Neutrophil (primary cell): ENCODE measurements around the gene ENKD1.

ENCODE experiments used
- H3K27ac ChIP-seq: fragments of 200-600 bp; sonication (generic); 2 replicates; pipeline ENCODE4 v1.5.1; 2016; ENCODE audit warnings: mild to moderate bottlenecking, moderate library complexity
- H3K27me3 ChIP-seq: fragments of 200-600 bp; sonication (generic); 2 replicates; pipeline ENCODE4 v1.6.0; 2016; ENCODE audit warnings: mild to moderate bottlenecking
- H3K36me3 ChIP-seq: fragments of 200-600 bp; sonication (generic); 2 replicates; pipeline ENCODE4 v1.5.1; 2017
- H3K4me1 ChIP-seq, 2 experiments: fragments of 200-600 bp in 1 of 2; sonication (generic) in 1 of 2; 1 replicate in 1 of 2; 2 replicates in 1 of 2; pipeline versions ENCODE4 v1.5.1 to v1.6.1; 2013 to 2016; ENCODE audit warnings: low read depth in 1 of 2, low read length in 1 of 2, mild to moderate bottlenecking in 1 of 2, moderate library complexity in 1 of 2; ENCODE audit not compliant: control insufficient read depth in 1 of 2, insufficient read depth in 1 of 2
- H3K4me3 ChIP-seq, 2 experiments: fragments of 200-600 bp in 1 of 2; sonication (generic) in 1 of 2; 1 replicate in 1 of 2; 2 replicates in 1 of 2; pipeline ENCODE4 v1.5.1; 2013 to 2016; ENCODE audit warnings: low read depth in 1 of 2, low read length in 1 of 2, mild to moderate bottlenecking in 1 of 2, moderate library complexity in 1 of 2
- H3K9me3 ChIP-seq: fragments of 200-600 bp; sonication (generic); 2 replicates; pipeline ENCODE4 v1.5.1; 2016
- CTCF ChIP-seq: fragments of 200-600 bp; sonication (generic); IDR thresholded peaks from 2 replicates; pipeline ENCODE4 v1.5.1; 2016; ENCODE audit warnings: antibody characterized with exemption

Gene ENKD1

GRCh38 chr16:67653789-67654402, 12.7 kb downstream of the ENKD1 start:
- peaks cover 4% of the 10 kb centered on the region in 2 experiments for H3K4me1 ChIP-seq
- H3K4me3 ChIP-seq = no peak overlapping the region
- no peaks in the 10 kb centered on the region for H3K9me3 ChIP-seq
- H3K27ac ChIP-seq = no peak overlapping the region
- H3K36me3 ChIP-seq = peaks cover 17% of the 10 kb centered on the region
- no peak for TF ChIP-seq CTCF
- H3K27me3 ChIP-seq = no peaks in the 10 kb centered on the region

GRCh38 chr16:67653128-67653788, 13.3 kb downstream of the ENKD1 start:
- peaks cover 15% of the 10 kb centered on the region for H3K36me3 ChIP-seq
- no peak overlapping the region for H3K4me3 ChIP-seq
- no peaks in the 10 kb centered on the region for H3K27me3 ChIP-seq

GRCh38 chr16:67652578-67653127, 13.9 kb downstream of the ENKD1 start:
- no peaks in the 10 kb centered on the region for H3K27me3 ChIP-seq
- peaks cover 9% of the 10 kb centered on the region for H3K36me3 ChIP-seq
- no peaks in the 10 kb centered on the region for H3K4me1 ChIP-seq
- TF ChIP-seq CTCF = no peak
- H3K9me3 ChIP-seq = no peaks in the 10 kb centered on the region
- no peak overlapping the region for H3K4me3 ChIP-seq
- H3K27ac ChIP-seq = no peak overlapping the region

More at GRCh38 chr16:67653128-67653788, 13.3 kb downstream of the ENKD1 start:
- no peaks in the 10 kb centered on the region for H3K4me1 ChIP-seq
- H3K27ac ChIP-seq = no peak overlapping the region
- TF ChIP-seq CTCF = no peak
- H3K9me3 ChIP-seq = no peaks in the 10 kb centered on the region

- Histone ChIP-seq H3K27ac (no peak overlapping the region), H3K36me3 (peaks cover 4% of the 10 kb centered on the region), H3K27me3 (no peaks in the 10 kb centered on the region), H3K9me3 (no peaks in the 10 kb centered on the region), H3K4me1 (no peaks in the 10 kb centered on the region), H3K4me3 (no peak overlapping the region)
- no peak for TF ChIP-seq CTCF
Measured at GRCh38 chr16:67651847-67652246, 14.7 kb downstream of the ENKD1 start.

GRCh38 chr16:67651039-67651438, 15.5 kb downstream of the ENKD1 start:
- no peak for TF ChIP-seq CTCF
- no peak overlapping the region for H3K27ac ChIP-seq
- H3K4me3 ChIP-seq = no peak overlapping the region
- H3K36me3 ChIP-seq = no peaks in the 10 kb centered on the region
- no peaks in the 10 kb centered on the region for H3K27me3 ChIP-seq
- H3K9me3 ChIP-seq = no peaks in the 10 kb centered on the region
- no peaks in the 10 kb centered on the region for H3K4me1 ChIP-seq
